Measurements from ENCODE around the gene COQ10B. TPM values are rescaled to one million over a fixed set of nuclear protein-coding genes. Genes with fewer than 3 reads are reported as not detected.

Gene COQ10B
- total and polyA plus RNA-seq, 2 donors, result 27.4 to 29.5 TPM

Small RNA genes within 50 kb of the gene (small RNA-seq; reads per million reads assigned to genes)
- gene RF00394 (not detected), gene RNU6-1029P (not detected)

Other genes with a start within 250 kb of the COQ10B start
- gene ANKRD44, start 142.8 kb upstream of the COQ10B start, total RNA-seq, result 39.4 TPM
- 17.5 TPM for gene ANKRD44, start 142.8 kb upstream of the COQ10B start, polyA plus RNA-seq
- gene SF3B1, start 18.5 kb upstream of the COQ10B start, total RNA-seq, result 622 TPM
- 136 TPM for gene SF3B1, start 18.5 kb upstream of the COQ10B start, polyA plus RNA-seq
- 143 TPM for gene HSPD1, start 46.3 kb downstream of the COQ10B start, total RNA-seq
- 158 TPM for gene HSPD1, start 46.3 kb downstream of the COQ10B start, polyA plus RNA-seq
- 60.7 TPM for gene HSPE1, start 46.8 kb downstream of the COQ10B start, total RNA-seq
- gene HSPE1, start 46.8 kb downstream of the COQ10B start, polyA plus RNA-seq, result 113 TPM
- gene MOB4, start 62.5 kb downstream of the COQ10B start, total RNA-seq, result 67.7 TPM
- 41.2 TPM for gene MOB4, start 62.5 kb downstream of the COQ10B start, polyA plus RNA-seq
- gene RFTN2, start 222.0 kb downstream of the COQ10B start, total RNA-seq, result 37.4 TPM
- gene RFTN2, start 222.0 kb downstream of the COQ10B start, polyA plus RNA-seq, result 4.0 TPM

Measured in urinary bladder (tissue), 2 donors.